Measurements from ENCODE around the gene PTPN6. TPM values are rescaled to one million over a fixed set of nuclear protein-coding genes. Genes with fewer than 3 reads are reported as not detected.

The PTPN6 gene
- total and polyA plus RNA-seq, 2 of the 13 experiments (the other 11 are each of a cell fraction or from before 2014, with no cell fraction given) = 10.5 to 10.6 TPM

- TF ChIP-seq THAP7 (CRISPR knock-in tag; IDR thresholded peaks at IDR 0.05) = no peak
- no peak for TF ChIP-seq ZMAT5 (CRISPR knock-in tag; IDR thresholded peaks at IDR 0.05; ENCODE audit: borderline replicate concordance, low read depth)
- TF ChIP-seq POLR2AphosphoS5 (IDR thresholded peaks at IDR 0.05; ENCODE audit: low read depth, low read length) = peak; percentile 52; the same call in 1 of the 2 replicates
- no peak for TF ChIP-seq SALL1 (CRISPR knock-in tag; IDR thresholded peaks at IDR 0.05)
- TF ChIP-seq NFYB (CRISPR knock-in tag; IDR thresholded peaks at IDR 0.05) = no peak
- no peak for TF ChIP-seq SALL2 (CRISPR knock-in tag; IDR thresholded peaks at IDR 0.05)
- TF ChIP-seq SIN3A (IDR thresholded peaks at IDR 0.05; ENCODE audit: borderline replicate concordance, low read depth, low read length) = no peak
- TF ChIP-seq RBFOX2 (IDR thresholded peaks at IDR 0.05; ENCODE audit: low read depth, low read length) = 0 out of 2 replicates have a peak, but pooled peaks have one; percentile 32
- no peak for TF ChIP-seq NCOA2 (CRISPR knock-in tag; IDR thresholded peaks at IDR 0.05)
Observed at GRCh38 chr12:6975297-6976032, 24.3 kb downstream of the PTPN6 start (continued).

DNA sequence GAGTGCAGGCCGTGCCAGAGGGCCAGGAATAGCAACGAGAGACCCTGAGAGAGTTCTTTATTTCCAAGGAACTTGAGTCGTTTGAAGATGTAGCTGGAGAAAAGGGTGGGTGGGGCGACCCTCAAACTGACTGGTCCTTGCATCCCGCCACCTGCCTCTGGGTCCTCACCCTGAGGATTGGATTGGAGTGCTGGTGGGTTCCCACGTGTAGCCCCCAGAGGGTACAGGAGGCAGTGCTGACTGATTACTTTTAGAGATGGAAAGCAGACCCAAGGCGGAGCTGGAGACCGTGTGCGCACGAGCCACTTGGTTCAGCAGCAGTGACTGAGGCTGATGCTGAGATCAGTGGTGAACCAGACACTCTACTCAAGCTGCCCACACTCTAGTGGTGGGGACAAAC, 26.5 kb downstream of the PTPN6 start:
- no TSS peak for BruUV-seq (replicated peaks)
- H3K4me1 ChIP-seq (ENCODE audit: insufficient read depth, low read length) = peaks cover 53% of the 10 kb centered on the region

More for the DNA sequence above, 26.5 kb downstream of the PTPN6 start:
- peaks cover 4% of the 10 kb centered on the region for H3K79me2 ChIP-seq (ENCODE audit: insufficient read depth, low read length)
- no peak overlapping the region for H3K4me3 ChIP-seq (replicated peaks in 1 of 3; ENCODE audit: insufficient read depth in 1 of 3, low read depth in 2 of 3, low read length in 3 of 3)
- no peak for DNase-seq (ENCODE audit: low spot score)
- no peaks in the 10 kb centered on the region for H3K9me3 ChIP-seq (ENCODE audit: low read length)
- TF ChIP-seq POLR2A (IDR thresholded peaks at IDR 0.05; ENCODE audit: insufficient read depth in 1 of 2, low read depth in 2 of 2, low read length in 2 of 2) (peak in 1 of 2 experiments; percentile 6; a peak in 2 of 4 replicates), CHD2 (IDR thresholded peaks at IDR 0.05; ENCODE audit: low read depth, low read length) (no peak), AGO2 (optimal IDR thresholded peaks at IDR 0.05; ENCODE audit: low read depth, low read length) (peak; percentile 56), TARDBP (CRISPR knock-in tag; IDR thresholded peaks at IDR 0.05) (no peak), ZBTB42 (CRISPR knock-in tag; IDR thresholded peaks at IDR 0.05) (no peak), ZNF30 (CRISPR knock-in tag; IDR thresholded peaks at IDR 0.05) (no peak), PRDM4 (CRISPR knock-in tag; IDR thresholded peaks at IDR 0.05; ENCODE audit: borderline replicate concordance) (no peak), EHMT2 (IDR thresholded peaks at IDR 0.05; ENCODE audit: borderline replicate concordance, low read depth, low read length) (no peak)
- TF ChIP-seq, protein P1, sequence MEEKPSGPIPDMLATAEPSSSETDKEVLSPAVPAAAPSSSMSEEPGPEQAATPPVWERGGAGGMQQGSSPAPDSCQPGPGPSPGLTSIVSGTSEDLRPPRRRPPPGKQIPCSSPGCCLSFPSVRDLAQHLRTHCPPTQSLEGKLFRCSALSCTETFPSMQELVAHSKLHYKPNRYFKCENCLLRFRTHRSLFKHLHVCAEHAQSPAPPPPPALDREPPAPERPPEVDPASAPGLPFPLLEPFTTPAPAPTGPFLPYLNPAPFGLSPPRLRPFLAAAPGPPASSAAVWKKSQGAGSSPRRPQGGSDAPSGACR (CRISPR knock-in tag; IDR thresholded peaks at IDR 0.05) = no peak
- H3K27ac ChIP-seq (ENCODE audit: extremely low read length, insufficient read depth, low read length) = no peak overlapping the region
- ChIA-PET CTCF (ENCODE audit: low intra/inter-chr PET ratio, low total read pairs) (no interaction called here), POLR2A (interaction anchor here (2.1 to 5.1 kb wide), 3 partner anchors 31 to 40 kb away, joined by 9 to 52 read pairs (median 12); partner anchors contain the start of genes C12orf57, LPCAT3 and RNU7-1)
- FAIRE-seq = no peak
- no peak overlapping the region for H3K9ac ChIP-seq (ENCODE audit: insufficient read depth, low read depth, low read length)
- H2AFZ ChIP-seq (ENCODE audit: low read length) = no peak overlapping the region
- peaks cover 17 to 42% of the 10 kb centered on the region in 2 experiments for H3K36me3 ChIP-seq (replicated peaks in 1 of 2; ENCODE audit: control insufficient read depth in 1 of 2, insufficient read depth in 2 of 2, low read length in 2 of 2)
- in situ Hi-C loops (cut with HindIII; ENCODE audit: extremely low pct_ligation_motif_present, low pct_unique_long_range_greater_than_20kb) (no loop called here), intact Hi-C loops (cut with micrococcal nuclease; ENCODE audit: unreplicated experiment) (no loop called here)
- WGBS (ENCODE audit: low lambda C conversion rate) = 95% methylated on average over 10 of the region's 10 CpGs
- H3K27me3 ChIP-seq (ENCODE audit: control insufficient read depth in 1 of 2, insufficient read depth in 2 of 2, low read length in 2 of 2) = no peaks in the 10 kb centered on the region
- H4K20me1 ChIP-seq (ENCODE audit: insufficient read depth, low read length) = no peaks in the 10 kb centered on the region
- no peak overlapping the region for H3K4me2 ChIP-seq (ENCODE audit: low read depth, low read length)
- no peak for ATAC-seq
